Caco-2 (cell line): Measurements from ENCODE around the gene INPP4B. TPM values are rescaled to one million over a fixed set of nuclear protein-coding genes. Genes with fewer than 3 reads are reported as not detected.

Experiments used
- BruUV-seq: library from RNA; stranded (reverse); fragments of 400-500 nt; replicated peaks from 2 replicates; lab custom pipeline; 2021; lab: Mats Ljungman, UMichigan
- CTCF ChIA-PET: fragments of 300-600 bp; sonication (Branson Sonifier 250); formaldehyde crosslinking; loops from one replicate; lab custom pipeline; 2022; ENCODE audit warnings: antibody characterized with exemption; lab: Charles Lee
- POLR2A ChIA-PET: fragments of 300-600 bp; sonication (Branson Sonifier 250); formaldehyde crosslinking; loops from one replicate; lab custom pipeline; 2022; ENCODE audit warnings: antibody characterized with exemption; lab: Charles Lee
- DNase-seq, 2 experiments: peaks; one replicate each; pipeline versions ENCODE4 v3.0.0 to v3.0.0-alpha.2; 2020 to 2022
- H3K27me3 ChIP-seq: replicated peaks from 2 replicates; pipeline ENCODE4 v1.6.0; 2011; ENCODE audit warnings: low read length; ENCODE audit not compliant: control insufficient read depth, insufficient read depth
- H3K36me3 ChIP-seq: 2 replicates; pipeline ENCODE4 v1.5.1; 2011; ENCODE audit warnings: low read length; ENCODE audit not compliant: control insufficient read depth, insufficient read depth
- H3K4me1 ChIP-seq: fragments of 250-450 bp; sonication (Bioruptor Pico); 2 replicates; pipeline ENCODE4 v1.5.1; 2020; ENCODE audit warnings: mild to moderate bottlenecking
- H3K4me3 ChIP-seq: 2 replicates; pipeline ENCODE4 v1.5.1; 2011; ENCODE audit warnings: low read depth, mild to moderate bottlenecking, control low read depth, low read length
- H3K9me3 ChIP-seq: fragments of 250-450 bp; sonication (Bioruptor Pico); 2 replicates; pipeline ENCODE4 v1.5.1; 2020; ENCODE audit warnings: mild to moderate bottlenecking, moderate library complexity
- H3K27ac Mint-ChIP-seq: one replicate; pipeline ENCODE4 v1.8.0; 2022; ENCODE audit warnings: mixed read lengths; ENCODE audit not compliant: unreplicated experiment
- H3K27me3 Mint-ChIP-seq: one replicate; pipeline ENCODE4 v1.8.0; 2022; ENCODE audit warnings: mixed read lengths; ENCODE audit not compliant: insufficient read depth, unreplicated experiment
- H3K36me3 Mint-ChIP-seq: one replicate; pipeline ENCODE4 v1.8.0; 2022; ENCODE audit warnings: mild to moderate bottlenecking, mixed read lengths; ENCODE audit not compliant: insufficient read depth, unreplicated experiment
- H3K4me1 Mint-ChIP-seq: one replicate; pipeline ENCODE4 v1.8.0; 2022; ENCODE audit warnings: low read depth, mixed read lengths; ENCODE audit not compliant: unreplicated experiment
- H3K4me3 Mint-ChIP-seq: one replicate; pipeline ENCODE4 v1.8.0; 2022; ENCODE audit warnings: mild to moderate bottlenecking, moderate library complexity, mixed read lengths; ENCODE audit not compliant: unreplicated experiment
- H3K9me3 Mint-ChIP-seq: one replicate; pipeline ENCODE4 v1.8.0; 2022; ENCODE audit warnings: mixed read lengths; ENCODE audit not compliant: unreplicated experiment
- intact Hi-C: fragments of 100-400 bp; cut with micrococcal nuclease; formaldehyde crosslinking; loops from one replicate; pipeline ENCODE4 v1.10.0; 2022; ENCODE audit not compliant: unreplicated experiment
- total RNA-seq: library from RNA; stranded (reverse); gene quantifications from 2 replicates; pipeline ENCODE4 v1.2.3, GENCODE V29; 2022
- TF ChIP-seq, protein P1 (sequence below), 2 experiments: fragments of 200-600 bp in 1 of 2; IDR thresholded peaks; 1 replicate in 1 of 2; 2 replicates in 1 of 2; pipeline versions ENCODE4 v1.5.1 to v1.8.0; 2011 to 2022; ENCODE audit warnings: antibody characterized with exemption in 1 of 2, control low read depth in 1 of 2, inconsistent platforms in 1 of 2, low read depth in 1 of 2, low read length in 1 of 2, mild to moderate bottlenecking in 1 of 2, moderate library complexity in 1 of 2; ENCODE audit not compliant: insufficient read depth in 1 of 2, severe bottlenecking in 1 of 2, unreplicated experiment in 1 of 2

Gene INPP4B
- total RNA-seq, 1 experiment from 2014 or later = 10.3 TPM

DNA sequence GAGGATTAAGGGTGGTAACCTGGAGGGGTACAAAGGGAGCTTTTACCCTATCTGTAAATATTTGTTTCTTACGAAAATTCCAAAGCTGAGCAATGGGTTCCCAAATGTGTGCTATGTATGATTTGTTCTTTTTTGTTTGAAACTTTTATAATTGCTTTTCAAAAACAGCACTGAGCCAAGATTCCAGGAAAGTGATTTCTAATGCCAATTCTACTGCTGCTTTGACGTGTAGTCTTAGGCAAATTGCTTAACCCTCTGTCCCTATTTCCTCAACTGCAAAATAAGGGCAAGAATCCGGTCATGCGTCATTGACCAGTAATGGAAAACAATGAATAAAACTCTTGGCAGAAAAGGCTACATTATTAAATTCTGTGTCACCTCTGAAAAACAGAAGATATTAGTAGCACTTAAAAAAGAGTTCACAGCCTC lies 755.0 kb downstream of the INPP4B start:
- H3K4me1 Mint-ChIP-seq = no peaks in the 10 kb centered on the region
- no peaks in the 10 kb centered on the region for H3K36me3 Mint-ChIP-seq
- no peak for DNase-seq
- H3K4me3 Mint-ChIP-seq = no peak overlapping the region
- no peak overlapping the region for H3K27ac Mint-ChIP-seq
- Histone ChIP-seq H3K9me3 (no peaks in the 10 kb centered on the region), H3K27me3 (no peaks in the 10 kb centered on the region), H3K4me3 (no peak overlapping the region), H3K4me1 (no peaks in the 10 kb centered on the region), H3K36me3 (no peaks in the 10 kb centered on the region)
- H3K27me3 Mint-ChIP-seq = no peaks in the 10 kb centered on the region
- ChIA-PET POLR2A (no interaction called here), CTCF (no interaction called here)
- no TSS peak for BruUV-seq
- intact Hi-C loops = no loop called here
- TF ChIP-seq, protein P1, sequence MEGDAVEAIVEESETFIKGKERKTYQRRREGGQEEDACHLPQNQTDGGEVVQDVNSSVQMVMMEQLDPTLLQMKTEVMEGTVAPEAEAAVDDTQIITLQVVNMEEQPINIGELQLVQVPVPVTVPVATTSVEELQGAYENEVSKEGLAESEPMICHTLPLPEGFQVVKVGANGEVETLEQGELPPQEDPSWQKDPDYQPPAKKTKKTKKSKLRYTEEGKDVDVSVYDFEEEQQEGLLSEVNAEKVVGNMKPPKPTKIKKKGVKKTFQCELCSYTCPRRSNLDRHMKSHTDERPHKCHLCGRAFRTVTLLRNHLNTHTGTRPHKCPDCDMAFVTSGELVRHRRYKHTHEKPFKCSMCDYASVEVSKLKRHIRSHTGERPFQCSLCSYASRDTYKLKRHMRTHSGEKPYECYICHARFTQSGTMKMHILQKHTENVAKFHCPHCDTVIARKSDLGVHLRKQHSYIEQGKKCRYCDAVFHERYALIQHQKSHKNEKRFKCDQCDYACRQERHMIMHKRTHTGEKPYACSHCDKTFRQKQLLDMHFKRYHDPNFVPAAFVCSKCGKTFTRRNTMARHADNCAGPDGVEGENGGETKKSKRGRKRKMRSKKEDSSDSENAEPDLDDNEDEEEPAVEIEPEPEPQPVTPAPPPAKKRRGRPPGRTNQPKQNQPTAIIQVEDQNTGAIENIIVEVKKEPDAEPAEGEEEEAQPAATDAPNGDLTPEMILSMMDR (IDR thresholded peaks at IDR 0.05; ENCODE audit: insufficient read depth in 1 of 2, low read depth in 1 of 2, low read length in 1 of 2, severe bottlenecking in 1 of 2, unreplicated experiment in 1 of 2) = no peak
- no peaks in the 10 kb centered on the region for H3K9me3 Mint-ChIP-seq

DNA sequence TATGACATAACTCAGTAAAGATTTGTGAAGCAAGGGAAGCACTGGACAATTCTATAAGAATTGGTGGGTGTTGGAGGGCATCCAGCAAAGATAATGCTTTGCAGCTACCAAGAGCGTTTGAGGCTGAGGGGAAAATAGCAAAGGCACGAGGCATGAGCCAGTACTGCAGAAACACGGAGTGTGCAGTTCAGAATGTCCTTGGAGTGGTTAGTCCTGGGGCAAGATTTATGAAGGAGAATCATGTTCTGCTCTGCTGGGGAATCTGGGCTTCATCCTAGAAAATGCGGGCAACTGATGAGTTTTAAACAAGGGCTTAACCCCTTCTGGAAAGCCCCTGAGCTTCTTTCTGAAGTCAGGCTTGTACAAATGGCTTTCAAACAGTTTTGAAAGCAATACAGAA lies 757.2 kb downstream of the INPP4B start:
- no peaks in the 10 kb centered on the region for H3K4me1 ChIP-seq
- no TSS peak for BruUV-seq
- no peak overlapping the region for H3K4me3 Mint-ChIP-seq
- no peaks in the 10 kb centered on the region for H3K27me3 ChIP-seq
- H3K4me3 ChIP-seq = no peak overlapping the region
- no peaks in the 10 kb centered on the region for H3K36me3 Mint-ChIP-seq
- no peak for DNase-seq
- intact Hi-C loops = no loop called here
- TF ChIP-seq, protein P1 (IDR thresholded peaks at IDR 0.05; ENCODE audit: insufficient read depth in 1 of 2, low read depth in 1 of 2, low read length in 1 of 2, severe bottlenecking in 1 of 2, unreplicated experiment in 1 of 2) = no peak
- no peaks in the 10 kb centered on the region for H3K9me3 ChIP-seq
- H3K27ac Mint-ChIP-seq = no peak overlapping the region
- ChIA-PET CTCF (no interaction called here), POLR2A (no interaction called here)
- H3K9me3 Mint-ChIP-seq = no peaks in the 10 kb centered on the region
- no peaks in the 10 kb centered on the region for H3K27me3 Mint-ChIP-seq
- no peaks in the 10 kb centered on the region for H3K36me3 ChIP-seq
- H3K4me1 Mint-ChIP-seq = no peaks in the 10 kb centered on the region

DNA sequence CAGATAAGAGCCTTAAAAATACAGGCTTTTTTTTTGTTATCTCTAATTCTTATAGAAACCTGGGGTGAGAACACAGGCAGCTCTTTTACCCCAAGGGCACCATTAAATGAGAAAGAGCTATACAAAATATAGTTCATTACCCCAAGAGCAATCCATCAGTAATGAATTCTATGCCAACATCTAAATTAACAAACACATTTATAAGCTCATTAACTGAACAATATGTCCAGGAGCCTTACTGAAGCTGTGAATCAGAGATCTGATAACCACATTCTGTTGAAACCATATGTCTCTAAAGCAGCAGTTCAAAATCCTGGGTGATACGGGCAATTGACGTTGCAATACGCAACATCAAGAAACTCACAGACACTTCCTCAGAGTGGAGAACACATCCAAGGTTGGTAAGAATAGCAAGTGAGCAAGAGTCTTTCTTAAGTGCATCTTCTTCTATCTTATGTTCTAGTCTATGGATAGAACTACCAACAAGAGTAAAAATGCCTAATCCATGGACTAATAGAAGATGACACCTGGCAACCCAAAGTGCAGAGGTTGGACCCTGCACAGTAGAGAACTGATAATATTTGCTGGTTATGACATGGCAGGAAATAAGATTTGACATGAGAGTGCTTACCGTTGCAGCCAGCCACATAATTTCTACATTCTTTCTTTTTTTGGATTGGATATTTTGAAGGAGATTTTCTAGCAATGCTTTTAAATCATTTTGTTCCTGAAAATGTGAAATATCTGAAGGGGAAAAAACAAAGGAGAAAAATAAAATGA lies 760.4 kb downstream of the INPP4B start:
- no TSS peak for BruUV-seq
- H3K36me3 ChIP-seq = no peaks in the 10 kb centered on the region
- Mint-ChIP-seq H3K4me1 (no peaks in the 10 kb centered on the region), H3K9me3 (no peaks in the 10 kb centered on the region), H3K27ac (no peak overlapping the region), H3K27me3 (no peaks in the 10 kb centered on the region), H3K4me3 (no peak overlapping the region), H3K36me3 (no peaks in the 10 kb centered on the region)
- ChIA-PET CTCF (no interaction called here), POLR2A (no interaction called here)
- H3K9me3 ChIP-seq = no peaks in the 10 kb centered on the region
- no peak for DNase-seq
- no peaks in the 10 kb centered on the region for H3K27me3 ChIP-seq
- TF ChIP-seq, protein P1 (IDR thresholded peaks at IDR 0.05; ENCODE audit: insufficient read depth in 1 of 2, low read depth in 1 of 2, low read length in 1 of 2, severe bottlenecking in 1 of 2, unreplicated experiment in 1 of 2) = no peak
- intact Hi-C loops = no loop called here
- no peak overlapping the region for H3K4me3 ChIP-seq
- no peaks in the 10 kb centered on the region for H3K4me1 ChIP-seq
